ENCODE measurements around the gene GDF10. TPM values are rescaled to one million over a fixed set of nuclear protein-coding genes. Genes with fewer than 3 reads are reported as not detected.

Gene GDF10
- total and polyA plus RNA-seq, 5 donors from 2014 or later = not detected

GRCh38 chr10:47318706-47319105 lies 18.7 kb downstream of the GDF10 start:
- H3K27me3 Mint-ChIP-seq = peaks cover 9% of the 10 kb centered on the region
- no peak overlapping the region for H3K4me3 Mint-ChIP-seq
- no peaks in the 10 kb centered on the region for H3K36me3 Mint-ChIP-seq
- no peaks in the 10 kb centered on the region for H3K4me1 Mint-ChIP-seq
- ATAC-seq (ENCODE audit: low read depth in 2 of 2) (no peak), DNase-seq (no peak)
- no peak overlapping the region for H3K27ac ChIP-seq (ENCODE audit: insufficient read depth, low read length, poor library complexity, severe bottlenecking)
- H3K9me3 ChIP-seq (ENCODE audit: control insufficient read depth in 2 of 2, low read length in 2 of 2) = no peaks in the 10 kb centered on the region
- peak overlapping the region in 1 of 3 donors; percentile 12 for H3K27ac Mint-ChIP-seq
- no peaks in the 10 kb centered on the region for H3K36me3 ChIP-seq (ENCODE audit: control insufficient read depth, insufficient read depth, low read length)
- H3K9me3 Mint-ChIP-seq = peaks cover 0 to 2% (median 0%) of the 10 kb centered on the region in 7 donors
- no peaks in the 10 kb centered on the region for H3K27me3 ChIP-seq (ENCODE audit: control insufficient read depth, insufficient read depth, low read length)
- no peak overlapping the region for H3K4me3 ChIP-seq (ENCODE audit: low read depth, low read length)
- no peaks in the 10 kb centered on the region for H3K4me1 ChIP-seq (ENCODE audit: control insufficient read depth, insufficient read depth, low read length, poor library complexity, severe bottlenecking)

- DNase-seq (no peak), ATAC-seq (ENCODE audit: low read depth in 2 of 2) (no peak)
- H3K4me3 Mint-ChIP-seq = no peak overlapping the region
- no peak overlapping the region for H3K27ac Mint-ChIP-seq
- no peaks in the 10 kb centered on the region for H3K4me1 ChIP-seq (ENCODE audit: control insufficient read depth, insufficient read depth, low read length, poor library complexity, severe bottlenecking)
- no peak overlapping the region for H3K27ac ChIP-seq (ENCODE audit: insufficient read depth, low read length, poor library complexity, severe bottlenecking)
- H3K9me3 Mint-ChIP-seq = no peaks in the 10 kb centered on the region
- H3K27me3 ChIP-seq (ENCODE audit: control insufficient read depth, insufficient read depth, low read length) = no peaks in the 10 kb centered on the region
- H3K36me3 ChIP-seq (ENCODE audit: control insufficient read depth, insufficient read depth, low read length) = no peaks in the 10 kb centered on the region
- H3K36me3 Mint-ChIP-seq = no peaks in the 10 kb centered on the region
- peaks cover 9% of the 10 kb centered on the region for H3K27me3 Mint-ChIP-seq
- no peak overlapping the region for H3K4me3 ChIP-seq (ENCODE audit: low read depth, low read length)
- H3K9me3 ChIP-seq (ENCODE audit: control insufficient read depth in 2 of 2, low read length in 2 of 2) = no peaks in the 10 kb centered on the region
- no peaks in the 10 kb centered on the region for H3K4me1 Mint-ChIP-seq
Measured at GRCh38 chr10:47319784-47320183, 19.8 kb downstream of the GDF10 start.

- Mint-ChIP-seq H3K36me3 (no peaks in the 10 kb centered on the region), H3K4me1 (no peaks in the 10 kb centered on the region), H3K9me3 (no peaks in the 10 kb centered on the region), H3K4me3 (no peak overlapping the region), H3K27me3 (peaks cover 7% of the 10 kb centered on the region), H3K27ac (no peak overlapping the region)
- Histone ChIP-seq H3K27ac (ENCODE audit: insufficient read depth, low read length, poor library complexity, severe bottlenecking) (no peak overlapping the region), H3K4me1 (ENCODE audit: control insufficient read depth, insufficient read depth, low read length, poor library complexity, severe bottlenecking) (no peaks in the 10 kb centered on the region), H3K9me3 (ENCODE audit: control insufficient read depth in 2 of 2, low read length in 2 of 2) (no peaks in the 10 kb centered on the region), H3K36me3 (ENCODE audit: control insufficient read depth, insufficient read depth, low read length) (no peaks in the 10 kb centered on the region), H3K4me3 (ENCODE audit: low read depth, low read length) (no peak overlapping the region), H3K27me3 (ENCODE audit: control insufficient read depth, insufficient read depth, low read length) (no peaks in the 10 kb centered on the region)
- no peak for ATAC-seq (ENCODE audit: low read depth in 2 of 2)
- DNase-seq = no peak
Measured at GRCh38 chr10:47320812-47321211, 20.8 kb downstream of the GDF10 start.

- no peak overlapping the region for H3K27ac Mint-ChIP-seq
- H3K4me1 Mint-ChIP-seq = no peaks in the 10 kb centered on the region
- H3K27ac ChIP-seq (ENCODE audit: insufficient read depth, low read length, poor library complexity, severe bottlenecking) = no peak overlapping the region
- no peak overlapping the region for H3K4me3 Mint-ChIP-seq
- H3K36me3 ChIP-seq (ENCODE audit: control insufficient read depth, insufficient read depth, low read length) = no peaks in the 10 kb centered on the region
- H3K27me3 ChIP-seq (ENCODE audit: control insufficient read depth, insufficient read depth, low read length) = no peaks in the 10 kb centered on the region
- H3K27me3 Mint-ChIP-seq = peaks cover 4% of the 10 kb centered on the region
- ATAC-seq (ENCODE audit: low read depth in 2 of 2) = no peak
- no peaks in the 10 kb centered on the region for H3K9me3 ChIP-seq (ENCODE audit: control insufficient read depth in 2 of 2, low read length in 2 of 2)
- H3K36me3 Mint-ChIP-seq = no peaks in the 10 kb centered on the region
- DNase-seq = no peak
- H3K4me1 ChIP-seq (ENCODE audit: control insufficient read depth, insufficient read depth, low read length, poor library complexity, severe bottlenecking) = no peaks in the 10 kb centered on the region
- H3K9me3 Mint-ChIP-seq = no peaks in the 10 kb centered on the region
- no peak overlapping the region for H3K4me3 ChIP-seq (ENCODE audit: low read depth, low read length)
Measured at GRCh38 chr10:47321521-47322195, 21.7 kb downstream of the GDF10 start.

GRCh38 chr10:47322300-47323061 lies 22.5 kb downstream of the GDF10 start, which contains the start of gene GDF2:
GDF2 (plus strand) TSS chr10:47322454; CDS start chr10:47322669, 215 bp downstream.
- H3K4me1 Mint-ChIP-seq = no peaks in the 10 kb centered on the region
- Histone ChIP-seq H3K4me3 (ENCODE audit: low read depth, low read length) (no peak within 1 kb of the TSS), H3K27ac (ENCODE audit: insufficient read depth, low read length, poor library complexity, severe bottlenecking) (no peak within 1 kb of the TSS), H3K36me3 (ENCODE audit: control insufficient read depth, insufficient read depth, low read length) (no peaks in the 10 kb centered on the region), H3K9me3 (ENCODE audit: control insufficient read depth in 2 of 2, low read length in 2 of 2) (no peaks in the 10 kb centered on the region), H3K27me3 (ENCODE audit: control insufficient read depth, insufficient read depth, low read length) (no peaks in the 10 kb centered on the region), H3K4me1 (ENCODE audit: control insufficient read depth, insufficient read depth, low read length, poor library complexity, severe bottlenecking) (no peaks in the 10 kb centered on the region)
- no peaks in the 10 kb centered on the region for H3K36me3 Mint-ChIP-seq
- no peaks in the 10 kb centered on the region for H3K9me3 Mint-ChIP-seq
- peaks cover 4% of the 10 kb centered on the region for H3K27me3 Mint-ChIP-seq
- H3K4me3 Mint-ChIP-seq = no peak within 1 kb of the TSS
- no peak for ATAC-seq (ENCODE audit: low read depth in 2 of 2)
- no peak within 1 kb of the TSS for H3K27ac Mint-ChIP-seq
- no peak for DNase-seq

GRCh38 chr10:47323087-47323486 lies 23.1 kb downstream of the GDF10 start:
- Histone ChIP-seq H3K9me3 (ENCODE audit: control insufficient read depth in 2 of 2, low read length in 2 of 2) (no peaks in the 10 kb centered on the region), H3K36me3 (ENCODE audit: control insufficient read depth, insufficient read depth, low read length) (no peaks in the 10 kb centered on the region), H3K4me3 (ENCODE audit: low read depth, low read length) (no peak overlapping the region), H3K27me3 (ENCODE audit: control insufficient read depth, insufficient read depth, low read length) (no peaks in the 10 kb centered on the region), H3K27ac (ENCODE audit: insufficient read depth, low read length, poor library complexity, severe bottlenecking) (no peak overlapping the region), H3K4me1 (ENCODE audit: control insufficient read depth, insufficient read depth, low read length, poor library complexity, severe bottlenecking) (no peaks in the 10 kb centered on the region)
- Mint-ChIP-seq H3K36me3 (no peaks in the 10 kb centered on the region), H3K4me1 (no peaks in the 10 kb centered on the region), H3K4me3 (no peak overlapping the region), H3K9me3 (no peaks in the 10 kb centered on the region), H3K27me3 (peaks cover 4% of the 10 kb centered on the region), H3K27ac (no peak overlapping the region)
- ATAC-seq (ENCODE audit: low read depth in 2 of 2) = no peak
- no peak for DNase-seq

- no peak for ATAC-seq (ENCODE audit: low read depth in 2 of 2)
- no peaks in the 10 kb centered on the region for H3K4me1 ChIP-seq (ENCODE audit: control insufficient read depth, insufficient read depth, low read length, poor library complexity, severe bottlenecking)
- no peaks in the 10 kb centered on the region for H3K9me3 Mint-ChIP-seq
- H3K27ac ChIP-seq (ENCODE audit: insufficient read depth, low read length, poor library complexity, severe bottlenecking) = no peak overlapping the region
- no peak for DNase-seq
- no peak overlapping the region for H3K4me3 Mint-ChIP-seq
- H3K4me3 ChIP-seq (ENCODE audit: low read depth, low read length) = no peak overlapping the region
- no peak overlapping the region for H3K27ac Mint-ChIP-seq
- peaks cover 4% of the 10 kb centered on the region for H3K27me3 Mint-ChIP-seq
- H3K9me3 ChIP-seq (ENCODE audit: control insufficient read depth in 2 of 2, low read length in 2 of 2) = no peaks in the 10 kb centered on the region
- H3K4me1 Mint-ChIP-seq = no peaks in the 10 kb centered on the region
- no peaks in the 10 kb centered on the region for H3K36me3 Mint-ChIP-seq
- no peaks in the 10 kb centered on the region for H3K36me3 ChIP-seq (ENCODE audit: control insufficient read depth, insufficient read depth, low read length)
- no peaks in the 10 kb centered on the region for H3K27me3 ChIP-seq (ENCODE audit: control insufficient read depth, insufficient read depth, low read length)
Measured at GRCh38 chr10:47323636-47324296, 23.8 kb downstream of the GDF10 start.

Data from CD4-positive, CD25-positive, alpha-beta regulatory T cell (primary cell).